HG02759 (cell line): Measurements from ENCODE around the gene IL34.

Source experiments
- ATAC-seq: cut with Tn5 transposase; IDR thresholded peaks from one replicate; pipeline ENCODE4 v1.9.1; 2021; ENCODE audit warnings: mild to moderate bottlenecking, moderate library complexity; ENCODE audit not compliant: unreplicated experiment

Gene IL34

GRCh38 chr16:70687102-70687511 lies 40.7 kb downstream of the IL34 start:
- ATAC-seq = no peak

GRCh38 chr16:70687671-70688245 lies 41.4 kb downstream of the IL34 start:
- no peak for ATAC-seq

GRCh38 chr16:70688246-70688742 lies 41.9 kb downstream of the IL34 start:
- no peak for ATAC-seq

- no peak for ATAC-seq
These were observed 42.9 kb downstream of the IL34 start for GRCh38 chr16:70689035-70689969.

- ATAC-seq = no peak
These were observed 43.9 kb downstream of the IL34 start for GRCh38 chr16:70689970-70690891.

- no peak for ATAC-seq
These were observed 45.1 kb downstream of the IL34 start for GRCh38 chr16:70691223-70692129.

- ATAC-seq = no peak
These were observed 45.9 kb downstream of the IL34 start for GRCh38 chr16:70692130-70692872.

- ATAC-seq = no peak
These were observed 46.7 kb downstream of the IL34 start for GRCh38 chr16:70692873-70693671.

- ATAC-seq = no peak
These were observed 47.9 kb downstream of the IL34 start for GRCh38 chr16:70694088-70694867.

GRCh38 chr16:70694868-70695218 lies 48.5 kb downstream of the IL34 start:
- no peak for ATAC-seq

GRCh38 chr16:70695331-70696070 lies 49.1 kb downstream of the IL34 start:
- no peak for ATAC-seq

GRCh38 chr16:70696355-70696754 lies 50.0 kb downstream of the IL34 start:
- no peak for ATAC-seq

- ATAC-seq = no peak
These were observed 50.7 kb downstream of the IL34 start for GRCh38 chr16:70696952-70697593.

- ATAC-seq = no peak
These were observed 51.3 kb downstream of the IL34 start for GRCh38 chr16:70697594-70698170.

- ATAC-seq = no peak
These were observed 52.5 kb downstream of the IL34 start for GRCh38 chr16:70698901-70699300.

- ATAC-seq = no peak
These were observed 53.3 kb downstream of the IL34 start for GRCh38 chr16:70699696-70700095.
